CD4-positive, alpha-beta T cell (primary cell): Measurements from ENCODE around the gene TBX19. TPM values are rescaled to one million over a fixed set of nuclear protein-coding genes. Genes with fewer than 3 reads are reported as not detected.

Experiments used
- ATAC-seq: fragments of 200-7000 bp; cut with Tn5 transposase; one replicate; pipeline ENCODE4 v1.10.0; 2022; ENCODE audit warnings: mild to moderate bottlenecking; ENCODE audit not compliant: poor library complexity
- CTCF ChIA-PET: fragments of 350-600 bp; sonication (Branson Sonifier 250); formaldehyde crosslinking; loops from one replicate; lab custom pipeline; 2021; ENCODE audit warnings: antibody characterized with exemption, inconsistent platforms; lab: Charles Lee
- POLR2A ChIA-PET: fragments of 350-600 bp; sonication (Branson Sonifier 250); formaldehyde crosslinking; loops from one replicate; lab custom pipeline; 2021; ENCODE audit warnings: antibody characterized with exemption, inconsistent platforms; lab: Charles Lee
- DNase-seq, 14 experiments: peaks; one replicate each; pipeline ENCODE4 v3.0.0-alpha.2; 2013 to 2020; ENCODE audit warnings: mixed read lengths in 2 of 14
- H3K27ac ChIP-seq, 2 donors: one replicate each; pipeline versions ENCODE4 v1.5.1 to v1.7.0; 2013; ENCODE audit warnings: low read length in 2 of 2, low read depth in 1 of 2, mild to moderate bottlenecking in 1 of 2
- H3K27me3 ChIP-seq, 2 experiments: 1 replicate in 1 of 2; 2 replicates in 1 of 2; pipeline versions ENCODE4 v1.6.1 to v1.7.0; 2013; ENCODE audit warnings: low read length in 2 of 2, control low read depth in 1 of 2, mild to moderate bottlenecking in 1 of 2, moderate library complexity in 1 of 2; ENCODE audit not compliant: insufficient read depth in 2 of 2, control insufficient read depth in 1 of 2
- H3K36me3 ChIP-seq: one replicate; pipeline ENCODE4 v1.6.1; 2013; ENCODE audit warnings: low read length, control low read depth; ENCODE audit not compliant: insufficient read depth
- H3K4me1 ChIP-seq: one replicate; pipeline ENCODE4 v1.6.1; 2013; ENCODE audit warnings: low read length, control low read depth; ENCODE audit not compliant: insufficient read depth
- H3K4me3 ChIP-seq: one replicate; pipeline ENCODE4 v1.5.1; 2013; ENCODE audit warnings: mild to moderate bottlenecking, low read length, moderate library complexity
- H3K9me3 ChIP-seq, 2 experiments: 1 replicate in 1 of 2; 2 replicates in 1 of 2; pipeline versions ENCODE4 v1.6.1 to v1.7.0; 2013; ENCODE audit warnings: low read length in 2 of 2, mild to moderate bottlenecking in 2 of 2, control low read depth in 1 of 2, moderate library complexity in 1 of 2; ENCODE audit not compliant: control insufficient read depth in 1 of 2, insufficient read depth in 1 of 2
- H3K27ac Mint-ChIP-seq: one replicate; pipeline ENCODE4 v1.8.0; 2020; ENCODE audit warnings: mixed read lengths
- H3K27me3 Mint-ChIP-seq: one replicate; pipeline ENCODE4 v1.8.0; 2021; ENCODE audit warnings: mixed read lengths
- H3K36me3 Mint-ChIP-seq: one replicate; pipeline ENCODE4 v1.8.0; 2021; ENCODE audit warnings: low read depth, mixed read lengths
- H3K4me1 Mint-ChIP-seq: one replicate; pipeline ENCODE4 v1.8.0; 2021; ENCODE audit warnings: low read depth, mixed read lengths
- H3K4me3 Mint-ChIP-seq: one replicate; pipeline ENCODE4 v1.8.0; 2020; ENCODE audit warnings: mild to moderate bottlenecking, mixed read lengths
- H3K9me3 Mint-ChIP-seq: one replicate; pipeline ENCODE4 v1.8.0; 2020; ENCODE audit warnings: mixed read lengths
- intact Hi-C, 2 experiments: fragments of 100-400 bp; cut with DNase I in 1 of 2; cut with micrococcal nuclease in 1 of 2; formaldehyde crosslinking; loops; one replicate each; pipeline versions ENCODE4 v1.15.1 to v1.9.0; 2023 to 2025; cut with DNase I, micrococcal nuclease
- total RNA-seq, 174 experiments: library from RNA in 2 of 174; stranded (reverse) in 2 of 174; gene quantifications; one replicate each; pipeline ENCODE4 v1.2.3 and lab custom pipeline; 2021 to 2026
- TF ChIP-seq, protein P1 (sequence below): fragments of 200-600 bp; IDR thresholded peaks from one replicate; pipeline ENCODE4 v1.8.0; 2022; ENCODE audit warnings: antibody characterized with exemption, mild to moderate bottlenecking

TBX19 gene
- total RNA-seq, 2 experiments from 2014 or later = 1.6 to 1.8 TPM

DNA sequence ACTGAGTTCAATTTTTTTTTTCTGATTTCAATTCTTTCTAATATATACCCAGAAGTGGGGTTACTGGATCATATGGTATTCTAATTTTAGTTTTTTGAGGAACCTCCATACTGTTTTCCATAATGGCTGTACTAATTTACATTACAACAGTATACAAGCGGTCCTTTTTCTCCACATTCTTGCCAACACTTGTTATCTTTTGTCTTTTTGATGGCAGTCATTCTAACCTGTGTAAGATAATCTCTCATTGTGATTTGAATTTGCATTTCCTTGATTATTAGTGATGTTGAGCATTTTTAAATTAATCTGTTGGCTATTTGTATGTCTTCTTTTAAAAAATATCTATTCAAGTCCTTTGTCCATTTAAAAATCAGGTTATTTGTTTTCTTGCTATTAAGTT lies 21.1 kb upstream of the TBX19 start:
- CTCF ChIA-PET = no interaction called here

DNA sequence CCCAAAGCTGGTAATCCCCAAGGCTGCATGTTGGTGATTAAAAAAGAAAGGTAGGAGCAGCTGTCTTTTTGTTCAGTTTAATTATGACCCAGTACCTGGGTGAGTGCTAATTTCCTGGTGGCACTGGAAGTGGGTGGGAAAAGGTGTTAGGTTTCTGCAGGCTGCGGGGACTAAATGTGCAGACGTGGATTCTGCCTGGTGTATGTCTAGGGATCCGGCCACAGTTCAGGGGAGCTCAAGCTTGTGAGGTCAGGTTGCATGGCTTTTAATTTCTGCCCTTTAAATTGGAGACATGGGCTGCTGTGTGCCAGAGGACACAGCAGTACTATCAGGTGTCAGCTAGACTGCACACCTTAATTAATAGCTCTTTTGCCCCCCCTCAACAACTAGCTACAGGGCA lies 20.3 kb upstream of the TBX19 start:
- Mint-ChIP-seq H3K27me3 (no peaks in the 10 kb centered on the region), H3K27ac (no peak overlapping the region), H3K36me3 (peaks cover 75% of the 10 kb centered on the region), H3K9me3 (peaks cover 2% of the 10 kb centered on the region), H3K4me3 (no peak overlapping the region), H3K4me1 (peaks cover 24% of the 10 kb centered on the region)
- Histone ChIP-seq H3K27ac (no peak overlapping the region), H3K9me3 (peaks cover 4 to 11% of the 10 kb centered on the region in 2 experiments), H3K27me3 (no peaks in the 10 kb centered on the region), H3K36me3 (peaks cover 16% of the 10 kb centered on the region), H3K4me1 (no peaks in the 10 kb centered on the region), H3K4me3 (no peak overlapping the region)
- POLR2A ChIA-PET = no interaction called here
- CTCF ChIA-PET = no interaction called here
- DNase-seq = no peak
- intact Hi-C loops = no loop called here
- ATAC-seq = no peak
- TF ChIP-seq, protein P1, sequence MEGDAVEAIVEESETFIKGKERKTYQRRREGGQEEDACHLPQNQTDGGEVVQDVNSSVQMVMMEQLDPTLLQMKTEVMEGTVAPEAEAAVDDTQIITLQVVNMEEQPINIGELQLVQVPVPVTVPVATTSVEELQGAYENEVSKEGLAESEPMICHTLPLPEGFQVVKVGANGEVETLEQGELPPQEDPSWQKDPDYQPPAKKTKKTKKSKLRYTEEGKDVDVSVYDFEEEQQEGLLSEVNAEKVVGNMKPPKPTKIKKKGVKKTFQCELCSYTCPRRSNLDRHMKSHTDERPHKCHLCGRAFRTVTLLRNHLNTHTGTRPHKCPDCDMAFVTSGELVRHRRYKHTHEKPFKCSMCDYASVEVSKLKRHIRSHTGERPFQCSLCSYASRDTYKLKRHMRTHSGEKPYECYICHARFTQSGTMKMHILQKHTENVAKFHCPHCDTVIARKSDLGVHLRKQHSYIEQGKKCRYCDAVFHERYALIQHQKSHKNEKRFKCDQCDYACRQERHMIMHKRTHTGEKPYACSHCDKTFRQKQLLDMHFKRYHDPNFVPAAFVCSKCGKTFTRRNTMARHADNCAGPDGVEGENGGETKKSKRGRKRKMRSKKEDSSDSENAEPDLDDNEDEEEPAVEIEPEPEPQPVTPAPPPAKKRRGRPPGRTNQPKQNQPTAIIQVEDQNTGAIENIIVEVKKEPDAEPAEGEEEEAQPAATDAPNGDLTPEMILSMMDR = no peak

More for the DNA sequence above, 21.1 kb upstream of the TBX19 start:
- intact Hi-C loops = no loop called here
- peaks cover 24% of the 10 kb centered on the region for H3K4me1 Mint-ChIP-seq
- ATAC-seq = no peak
- no peaks in the 10 kb centered on the region for H3K27me3 Mint-ChIP-seq
- no peak overlapping the region for H3K27ac Mint-ChIP-seq
- Histone ChIP-seq H3K27me3 (no peaks in the 10 kb centered on the region), H3K36me3 (peaks cover 11% of the 10 kb centered on the region), H3K4me1 (no peaks in the 10 kb centered on the region), H3K27ac (no peak overlapping the region), H3K9me3 (peaks cover 4 to 11% of the 10 kb centered on the region in 2 experiments), H3K4me3 (no peak overlapping the region)
- POLR2A ChIA-PET = no interaction called here
- DNase-seq = no peak
- TF ChIP-seq, protein P1 = no peak
- H3K4me3 Mint-ChIP-seq = no peak overlapping the region
- peaks cover 80% of the 10 kb centered on the region for H3K36me3 Mint-ChIP-seq
- H3K9me3 Mint-ChIP-seq = peaks cover 2% of the 10 kb centered on the region

DNA sequence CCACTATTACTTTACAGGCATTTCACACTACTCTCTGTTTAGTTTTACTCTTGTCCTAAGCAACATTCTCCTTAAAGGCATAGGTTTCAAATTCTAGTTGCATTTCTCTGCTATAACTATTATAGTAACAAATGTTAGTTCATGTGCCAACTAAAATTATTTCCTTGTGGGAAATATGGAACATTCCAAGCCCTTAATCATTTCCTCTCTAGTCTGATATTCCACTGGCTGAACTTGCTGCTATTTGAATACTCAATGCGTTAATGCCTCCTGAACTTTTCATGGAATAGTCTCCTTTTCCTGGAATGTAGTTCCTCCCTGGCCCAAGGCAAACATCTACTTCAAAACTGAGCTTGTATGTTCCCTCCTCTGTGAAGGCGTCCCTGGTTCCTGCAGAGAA lies 19.3 kb upstream of the TBX19 start:
- Mint-ChIP-seq H3K4me1 (peaks cover 24% of the 10 kb centered on the region), H3K27me3 (no peaks in the 10 kb centered on the region), H3K4me3 (no peak overlapping the region), H3K27ac (no peak overlapping the region), H3K9me3 (peaks cover 2% of the 10 kb centered on the region), H3K36me3 (peaks cover 71% of the 10 kb centered on the region)
- no peak overlapping the region for H3K4me3 ChIP-seq
- CTCF ChIA-PET = no interaction called here
- intact Hi-C loops = no loop called here
- no peaks in the 10 kb centered on the region for H3K4me1 ChIP-seq
- H3K9me3 ChIP-seq = peaks cover 2% of the 10 kb centered on the region in 2 experiments
- ATAC-seq (no peak), DNase-seq (no peak)
- POLR2A ChIA-PET = no interaction called here
- H3K36me3 ChIP-seq = peaks cover 13% of the 10 kb centered on the region
- H3K27me3 ChIP-seq = no peaks in the 10 kb centered on the region
- TF ChIP-seq, protein P1 = no peak
- no peak overlapping the region for H3K27ac ChIP-seq
